Mucosa of descending colon (tissue), 3 donors: ENCODE data around the gene PROSER2. TPM values are rescaled to one million over a fixed set of nuclear protein-coding genes. Genes with fewer than 3 reads are reported as not detected.

Source experiments
- ATAC-seq: fragments of 200-7000 bp; cut with Tn5 transposase; one replicate; pipeline ENCODE4 v1.9.1; 2020; ENCODE audit warnings: mild to moderate bottlenecking, moderate library complexity
- DNase-seq, 3 donors: peaks; one replicate each; pipeline ENCODE4 v3.0.0-alpha.2; 2020
- H3K36me3 ChIP-seq: fragments of 200-600 bp; one replicate; pipeline ENCODE4 v1.8.0; 2021; ENCODE audit warnings: low read depth, mild to moderate bottlenecking
- H3K4me1 ChIP-seq: fragments of 200-600 bp; one replicate; pipeline ENCODE4 v1.8.0; 2021; ENCODE audit warnings: low read depth, mild to moderate bottlenecking
- H3K4me3 ChIP-seq: fragments of 200-600 bp; one replicate; pipeline ENCODE4 v1.8.0; 2021; ENCODE audit warnings: mild to moderate bottlenecking
- H3K9me3 ChIP-seq: fragments of 200-600 bp; one replicate; pipeline ENCODE4 v1.8.0; 2021; ENCODE audit warnings: mild to moderate bottlenecking
- intact Hi-C, 2 donors: fragments of 100-400 bp; cut with DNase I in 1 of 2; cut with micrococcal nuclease in 1 of 2; formaldehyde crosslinking; loops; one replicate each; pipeline versions ENCODE4 v1.11.0 to v1.11.1; 2022; cut with DNase I, micrococcal nuclease
- total RNA-seq, 3 donors: library from RNA; stranded (reverse); fragmentation: NEBNext Ultra II Directional in 2 of 3; extraction: Animal tissue kit (Norgen Biotek cat#: 25700) in 2 of 3; gene quantifications; one replicate each; pipeline versions ENCODE4 v1.2.1 to v1.2.4, GENCODE V29; 2021 to 2023
- TF ChIP-seq, protein P1 (sequence below): fragments of 200-600 bp; IDR thresholded peaks from one replicate; pipeline ENCODE4 v1.8.0; 2022; ENCODE audit warnings: antibody characterized with exemption, mild to moderate bottlenecking
- donor health status: DM: no; HTN: no; CAD: no; lungs with moderate emphysema.
- donor health status: DM: no; HTN: no; CAD: no.
- donor health status: DM: no; HTN: yes; CAD: no.

PROSER2 gene
- total RNA-seq, 3 donors from 2014 or later: 3.9 to 10.4 (median 6.2) TPM

DNA sequence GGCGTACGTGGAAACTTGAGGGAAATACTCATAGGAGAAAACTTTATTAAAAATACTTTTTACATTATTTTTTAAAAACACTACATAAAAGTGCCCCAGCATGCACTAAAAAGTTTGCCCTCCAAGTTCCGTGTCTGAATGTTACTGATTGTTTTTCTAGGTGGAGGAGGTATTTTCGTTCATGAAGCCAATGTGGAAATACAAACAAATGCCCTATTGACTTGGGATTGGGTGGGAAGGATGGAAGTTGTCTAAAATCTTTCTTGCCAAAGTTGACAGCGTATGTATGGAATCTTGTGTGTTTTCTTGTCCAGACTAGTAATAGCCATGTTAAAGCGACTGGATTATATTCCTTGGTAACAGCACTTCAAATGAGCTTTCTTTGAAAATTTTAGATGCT lies 1.2 kb downstream of the PROSER2 start:
- DNase-seq (no peak), ATAC-seq (no peak)
- TF ChIP-seq, protein P1, sequence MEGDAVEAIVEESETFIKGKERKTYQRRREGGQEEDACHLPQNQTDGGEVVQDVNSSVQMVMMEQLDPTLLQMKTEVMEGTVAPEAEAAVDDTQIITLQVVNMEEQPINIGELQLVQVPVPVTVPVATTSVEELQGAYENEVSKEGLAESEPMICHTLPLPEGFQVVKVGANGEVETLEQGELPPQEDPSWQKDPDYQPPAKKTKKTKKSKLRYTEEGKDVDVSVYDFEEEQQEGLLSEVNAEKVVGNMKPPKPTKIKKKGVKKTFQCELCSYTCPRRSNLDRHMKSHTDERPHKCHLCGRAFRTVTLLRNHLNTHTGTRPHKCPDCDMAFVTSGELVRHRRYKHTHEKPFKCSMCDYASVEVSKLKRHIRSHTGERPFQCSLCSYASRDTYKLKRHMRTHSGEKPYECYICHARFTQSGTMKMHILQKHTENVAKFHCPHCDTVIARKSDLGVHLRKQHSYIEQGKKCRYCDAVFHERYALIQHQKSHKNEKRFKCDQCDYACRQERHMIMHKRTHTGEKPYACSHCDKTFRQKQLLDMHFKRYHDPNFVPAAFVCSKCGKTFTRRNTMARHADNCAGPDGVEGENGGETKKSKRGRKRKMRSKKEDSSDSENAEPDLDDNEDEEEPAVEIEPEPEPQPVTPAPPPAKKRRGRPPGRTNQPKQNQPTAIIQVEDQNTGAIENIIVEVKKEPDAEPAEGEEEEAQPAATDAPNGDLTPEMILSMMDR: no peak
- no peaks in the 10 kb centered on the region for H3K36me3 ChIP-seq
- H3K4me3 ChIP-seq: no peak overlapping the region
- no peaks in the 10 kb centered on the region for H3K9me3 ChIP-seq
- no peaks in the 10 kb centered on the region for H3K4me1 ChIP-seq
- intact Hi-C loops: no loop called here

DNA sequence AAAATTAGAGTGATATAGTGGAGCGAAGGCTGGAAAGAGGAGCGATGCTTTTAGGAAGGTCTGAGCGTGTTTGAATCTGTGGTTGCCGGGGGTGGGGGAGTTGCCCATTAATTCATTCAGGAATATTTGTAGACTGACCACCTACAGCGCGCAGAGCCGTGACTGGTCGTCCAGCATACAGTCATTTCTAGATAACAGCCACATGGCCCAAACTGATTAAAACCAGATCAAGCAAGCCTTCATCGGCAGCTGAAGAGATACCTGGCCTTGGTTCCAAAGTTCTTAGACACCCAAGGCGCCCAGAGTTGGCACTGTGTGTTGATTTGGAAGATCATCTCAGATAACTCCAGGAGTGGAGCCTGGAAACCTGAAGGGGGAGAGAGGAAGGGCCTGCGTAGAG lies 1.7 kb downstream of the PROSER2 start:
- H3K4me1 ChIP-seq: no peaks in the 10 kb centered on the region
- DNase-seq (no peak), ATAC-seq (no peak)
- H3K36me3 ChIP-seq: no peaks in the 10 kb centered on the region
- no peak overlapping the region for H3K4me3 ChIP-seq
- H3K9me3 ChIP-seq: no peaks in the 10 kb centered on the region
- TF ChIP-seq, protein P1: no peak
- intact Hi-C loops: no loop called here

DNA sequence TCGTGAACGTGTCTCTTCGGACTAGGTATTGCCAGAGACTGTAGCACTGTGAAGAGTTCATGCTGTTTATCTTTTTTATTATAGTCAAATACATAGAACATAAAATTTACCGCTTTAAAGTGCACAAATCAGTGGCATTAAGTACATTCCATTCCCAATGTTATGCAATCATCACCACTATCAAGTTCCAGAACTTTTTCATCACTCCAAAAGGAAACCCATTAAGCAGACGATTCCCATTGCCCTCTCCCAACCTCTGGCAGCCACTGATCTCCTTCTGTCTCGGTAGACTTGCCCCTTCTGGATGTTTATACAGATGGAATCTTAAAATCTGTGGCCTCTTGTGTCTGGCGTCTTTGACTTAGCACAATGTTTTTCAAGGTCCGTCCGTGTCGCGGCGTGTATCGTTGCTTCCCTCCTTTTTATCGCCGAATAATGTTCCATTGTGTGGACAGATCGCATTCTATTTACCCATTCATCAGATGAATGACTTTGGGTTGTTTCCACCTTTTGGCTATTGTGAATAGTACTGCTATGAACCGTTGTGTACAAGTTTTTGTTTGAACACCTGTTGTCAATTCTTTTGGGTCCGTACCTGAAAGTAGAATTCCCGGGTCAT lies 2.7 kb downstream of the PROSER2 start:
- Histone ChIP-seq H3K4me1 (no peaks in the 10 kb centered on the region), H3K9me3 (no peaks in the 10 kb centered on the region), H3K4me3 (no peak overlapping the region), H3K36me3 (no peaks in the 10 kb centered on the region)
- ATAC-seq (no peak), DNase-seq (no peak)
- intact Hi-C loops: no loop called here
- TF ChIP-seq, protein P1: no peak

DNA sequence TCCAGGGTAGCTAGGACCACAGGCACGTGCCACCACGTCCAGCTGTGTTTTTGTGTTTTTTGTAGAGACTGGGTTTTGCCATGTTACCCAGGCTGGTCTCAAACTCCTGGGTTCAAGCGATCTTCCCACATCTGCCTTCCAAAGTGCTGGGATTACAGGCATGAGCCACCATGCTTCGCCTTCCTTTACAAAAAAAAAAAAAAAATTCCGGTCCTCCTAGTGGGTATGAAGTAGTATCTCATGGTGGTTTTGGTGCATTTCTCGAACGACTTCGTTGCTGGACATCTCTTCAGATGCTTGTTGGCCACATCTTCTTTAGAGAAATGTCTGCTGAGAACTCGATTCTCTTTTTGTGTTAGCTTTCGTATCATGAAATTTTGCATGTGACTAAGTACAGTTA lies 3.9 kb downstream of the PROSER2 start:
- intact Hi-C loops: no loop called here
- Histone ChIP-seq H3K4me1 (peaks cover 7% of the 10 kb centered on the region), H3K4me3 (no peak overlapping the region), H3K36me3 (no peaks in the 10 kb centered on the region), H3K9me3 (no peaks in the 10 kb centered on the region)
- ATAC-seq (no peak), DNase-seq (no peak)
- TF ChIP-seq, protein P1: no peak

DNA sequence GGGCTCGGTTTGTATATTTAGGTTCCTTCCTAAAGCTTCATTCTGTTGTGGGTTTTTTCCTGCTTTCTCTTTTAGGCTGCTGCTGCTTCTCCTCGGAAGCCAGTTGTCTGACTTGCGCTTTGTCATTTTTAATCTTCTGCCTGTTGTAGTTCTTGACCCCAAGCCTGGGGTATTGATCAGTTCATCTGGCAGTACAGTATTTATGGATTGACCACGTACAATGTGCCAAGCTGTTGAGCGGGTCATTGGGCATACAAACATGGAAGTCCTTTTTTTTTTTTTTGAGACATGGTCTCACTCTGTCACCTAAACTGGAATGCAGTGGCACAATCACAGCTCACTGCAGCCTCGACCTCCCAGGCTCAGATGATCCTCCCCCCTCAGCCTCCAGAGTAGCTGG lies 4.3 kb downstream of the PROSER2 start:
- no peak for DNase-seq
- Histone ChIP-seq H3K9me3 (no peaks in the 10 kb centered on the region), H3K4me1 (peaks cover 7% of the 10 kb centered on the region), H3K4me3 (no peak overlapping the region), H3K36me3 (no peaks in the 10 kb centered on the region)
- intact Hi-C loops: no loop called here
- no peak for ATAC-seq
- TF ChIP-seq, protein P1: no peak
